ENCODE results near the gene USP30. TPM values are rescaled to one million over a fixed set of nuclear protein-coding genes. Genes with fewer than 3 reads are reported as not detected.
A peak's percentile ranks its signal among the peaks of the same experiment; 100 is the strongest.

USP30 gene
- total and polyA plus RNA-seq, 10 of the 15 experiments (the other 5 are each of a cell fraction or from before 2014, with no cell fraction given) = 2.1 to 16.2 (median 6.4) TPM

GRCh38 chr12:109093022-109093918, 40.9 kb downstream of the USP30 start, which contains the start of gene ALKBH2 (continued):
- TF ChIP-seq ASH2L (IDR thresholded peaks at IDR 0.05; ENCODE audit: borderline replicate concordance, low read depth) (no peak), IRF3 (IDR thresholded peaks at IDR 0.05) (no peak), KLF5 (IDR thresholded peaks at IDR 0.05; ENCODE audit: partially characterized antibody) (peak; percentile 37), ZNF384 (IDR thresholded peaks at IDR 0.05; ENCODE audit: borderline replicate concordance, low read depth, low read length) (no peak), YY1 (IDR thresholded peaks at IDR 0.05; ENCODE audit: low read depth, low read length) (peak; percentile 79), SP1 (IDR thresholded peaks at IDR 0.05; ENCODE audit: low read depth, low read length) (peak; percentile 60), ZBTB33 (IDR thresholded peaks at IDR 0.05) (no peak), TAF1 (IDR thresholded peaks at IDR 0.05; ENCODE audit: borderline replicate concordance, low read depth, low read length) (peak; percentile 61; the same call in 1 of the 2 replicates), FOS (IDR thresholded peaks at IDR 0.05; ENCODE audit: borderline replicate concordance, extremely low read depth, insufficient read length) (no peak), ZBTB40 (IDR thresholded peaks at IDR 0.05; ENCODE audit: borderline replicate concordance) (peak; percentile 80), STAT1 (conservative IDR thresholded peaks at IDR 0.05) (peak; percentile 95; the same call in 1 of the 2 replicates), CEBPB (IDR thresholded peaks at IDR 0.05; ENCODE audit: borderline replicate concordance in 1 of 2, low read depth in 2 of 2, low read length in 2 of 2) (no peak), ZSCAN29 (IDR thresholded peaks at IDR 0.05) (no peak), CHD1 (IDR thresholded peaks at IDR 0.05; ENCODE audit: low read depth, low read length) (no peak)
- TF ChIP-seq, protein P1, sequence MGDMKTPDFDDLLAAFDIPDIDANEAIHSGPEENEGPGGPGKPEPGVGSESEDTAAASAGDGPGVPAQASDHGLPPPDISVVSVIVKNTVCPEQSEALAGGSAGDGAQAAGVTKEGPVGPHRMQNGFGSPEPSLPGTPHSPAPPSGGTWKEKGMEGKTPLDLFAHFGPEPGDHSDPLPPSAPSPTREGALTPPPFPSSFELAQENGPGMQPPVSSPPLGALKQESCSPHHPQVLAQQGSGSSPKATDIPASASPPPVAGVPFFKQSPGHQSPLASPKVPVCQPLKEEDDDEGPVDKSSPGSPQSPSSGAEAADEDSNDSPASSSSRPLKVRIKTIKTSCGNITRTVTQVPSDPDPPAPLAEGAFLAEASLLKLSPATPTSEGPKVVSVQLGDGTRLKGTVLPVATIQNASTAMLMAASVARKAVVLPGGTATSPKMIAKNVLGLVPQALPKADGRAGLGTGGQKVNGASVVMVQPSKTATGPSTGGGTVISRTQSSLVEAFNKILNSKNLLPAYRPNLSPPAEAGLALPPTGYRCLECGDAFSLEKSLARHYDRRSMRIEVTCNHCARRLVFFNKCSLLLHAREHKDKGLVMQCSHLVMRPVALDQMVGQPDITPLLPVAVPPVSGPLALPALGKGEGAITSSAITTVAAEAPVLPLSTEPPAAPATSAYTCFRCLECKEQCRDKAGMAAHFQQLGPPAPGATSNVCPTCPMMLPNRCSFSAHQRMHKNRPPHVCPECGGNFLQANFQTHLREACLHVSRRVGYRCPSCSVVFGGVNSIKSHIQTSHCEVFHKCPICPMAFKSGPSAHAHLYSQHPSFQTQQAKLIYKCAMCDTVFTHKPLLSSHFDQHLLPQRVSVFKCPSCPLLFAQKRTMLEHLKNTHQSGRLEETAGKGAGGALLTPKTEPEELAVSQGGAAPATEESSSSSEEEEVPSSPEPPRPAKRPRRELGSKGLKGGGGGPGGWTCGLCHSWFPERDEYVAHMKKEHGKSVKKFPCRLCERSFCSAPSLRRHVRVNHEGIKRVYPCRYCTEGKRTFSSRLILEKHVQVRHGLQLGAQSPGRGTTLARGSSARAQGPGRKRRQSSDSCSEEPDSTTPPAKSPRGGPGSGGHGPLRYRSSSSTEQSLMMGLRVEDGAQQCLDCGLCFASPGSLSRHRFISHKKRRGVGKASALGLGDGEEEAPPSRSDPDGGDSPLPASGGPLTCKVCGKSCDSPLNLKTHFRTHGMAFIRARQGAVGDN (IDR thresholded peaks at IDR 0.05) = peak; percentile 98
- TF ChIP-seq, protein P2, sequence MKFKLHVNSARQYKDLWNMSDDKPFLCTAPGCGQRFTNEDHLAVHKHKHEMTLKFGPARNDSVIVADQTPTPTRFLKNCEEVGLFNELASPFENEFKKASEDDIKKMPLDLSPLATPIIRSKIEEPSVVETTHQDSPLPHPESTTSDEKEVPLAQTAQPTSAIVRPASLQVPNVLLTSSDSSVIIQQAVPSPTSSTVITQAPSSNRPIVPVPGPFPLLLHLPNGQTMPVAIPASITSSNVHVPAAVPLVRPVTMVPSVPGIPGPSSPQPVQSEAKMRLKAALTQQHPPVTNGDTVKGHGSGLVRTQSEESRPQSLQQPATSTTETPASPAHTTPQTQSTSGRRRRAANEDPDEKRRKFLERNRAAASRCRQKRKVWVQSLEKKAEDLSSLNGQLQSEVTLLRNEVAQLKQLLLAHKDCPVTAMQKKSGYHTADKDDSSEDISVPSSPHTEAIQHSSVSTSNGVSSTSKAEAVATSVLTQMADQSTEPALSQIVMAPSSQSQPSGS (IDR thresholded peaks at IDR 0.05; ENCODE audit: low read length) = peak; percentile 65

All from GM12878 (cell line).